GF-D8 (cell line): Measurements from ENCODE around the gene SLC24A3.

Experiments
- DNase-seq: peaks from one replicate; lab custom pipeline; 2025; lab: John Stamatoyannopoulos, UW

Gene SLC24A3

GRCh38 chr20:19457611-19458010 is 245.2 kb downstream of the SLC24A3 start:
- no peak for DNase-seq

GRCh38 chr20:19460386-19460785 is 247.9 kb downstream of the SLC24A3 start:
- no peak for DNase-seq

GRCh38 chr20:19462491-19462890 is 250.0 kb downstream of the SLC24A3 start:
- DNase-seq, result no peak

DNA sequence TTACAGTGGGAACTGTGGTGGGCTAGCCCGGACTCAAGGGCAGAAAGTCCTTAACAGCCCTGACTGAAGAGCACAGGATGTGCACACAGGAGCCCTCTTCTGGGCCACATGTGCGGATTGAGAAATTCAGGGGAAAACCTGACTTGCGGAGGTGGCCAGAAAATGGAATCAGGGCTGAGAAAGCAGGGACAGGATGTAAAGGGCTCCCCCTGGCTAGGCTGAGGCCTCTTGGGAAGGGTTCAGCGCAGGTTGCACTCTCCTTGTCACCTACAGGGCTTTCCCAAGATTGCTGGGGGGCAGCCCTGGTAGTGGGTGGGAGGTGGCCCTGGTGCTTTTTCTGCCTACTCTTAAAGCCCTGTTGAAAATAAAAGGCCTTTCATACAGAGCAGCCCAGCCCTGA is 251.2 kb downstream of the SLC24A3 start:
- no peak for DNase-seq

DNA sequence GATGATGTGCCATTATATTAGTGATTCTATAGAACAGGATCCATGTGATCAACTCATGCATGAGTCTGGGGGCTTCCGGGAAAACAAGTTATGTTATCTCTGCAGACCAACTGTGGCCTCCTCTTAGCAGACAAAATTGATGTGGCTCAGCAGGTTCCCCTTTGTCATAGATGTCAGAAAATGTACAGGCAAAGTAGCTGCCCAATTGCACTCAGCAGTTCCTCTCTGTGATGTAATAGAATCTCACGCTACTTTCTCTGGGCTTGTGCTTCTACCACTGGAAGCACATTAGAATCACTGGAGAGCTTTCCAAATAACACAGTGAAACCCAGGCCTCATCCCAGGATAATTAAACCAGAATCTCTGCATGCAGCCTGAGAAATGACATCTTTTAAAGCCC is 253.1 kb downstream of the SLC24A3 start:
- DNase-seq, result no peak

GRCh38 chr20:19466206-19466928 is 253.9 kb downstream of the SLC24A3 start:
- no peak for DNase-seq

DNA sequence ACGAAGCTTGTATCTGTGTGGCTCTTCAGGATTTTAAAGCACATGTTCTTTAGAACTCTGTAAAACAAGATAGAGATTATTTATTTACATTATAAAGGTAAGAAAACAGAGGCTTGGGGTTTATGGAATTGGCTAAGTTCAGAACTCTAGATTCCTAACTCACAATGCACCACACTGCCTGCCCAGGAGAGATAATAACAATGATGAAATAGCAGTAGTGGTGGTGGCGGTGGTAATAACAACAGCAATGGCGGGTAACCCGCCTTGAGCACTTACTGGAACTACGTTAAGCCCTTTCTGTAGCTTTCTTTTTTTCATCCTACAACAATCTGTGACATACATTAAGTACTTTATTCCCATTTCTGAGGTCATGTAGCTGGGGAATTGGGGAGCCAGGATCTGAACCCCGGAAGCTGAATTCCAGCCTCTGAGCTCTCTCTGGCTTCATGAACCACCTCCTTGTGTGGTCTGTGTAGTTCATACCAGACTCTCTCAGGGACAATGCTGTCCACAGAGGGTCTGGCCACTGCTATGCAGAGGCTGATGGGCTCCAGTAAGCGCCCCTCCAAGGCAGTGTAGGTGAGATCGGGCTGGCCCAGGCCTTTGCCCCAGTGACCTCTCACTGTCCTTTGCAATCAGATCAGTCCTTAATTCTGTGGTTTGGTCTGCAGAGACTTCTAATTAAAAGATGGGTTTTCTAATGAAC is 260.9 kb downstream of the SLC24A3 start:
- no peak for DNase-seq

DNA sequence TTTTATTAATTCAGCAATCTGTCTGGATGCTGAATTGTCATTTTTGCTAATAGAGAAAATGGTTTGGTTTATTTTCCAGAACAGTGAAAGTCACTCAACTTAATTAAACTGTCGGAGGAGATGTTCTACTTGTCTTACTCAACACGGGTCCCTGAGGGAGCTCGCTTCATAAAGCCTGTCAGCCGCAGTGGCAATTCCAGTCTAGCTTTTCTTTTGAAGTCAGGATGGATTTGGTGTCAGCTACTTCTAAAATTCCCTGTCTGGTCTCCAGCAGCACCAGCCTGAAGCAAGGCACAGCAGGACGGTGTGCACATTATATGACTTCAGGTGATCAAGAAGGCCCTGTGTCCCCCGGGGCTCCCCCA is 261.5 kb downstream of the SLC24A3 start:
- DNase-seq, result no peak

DNA sequence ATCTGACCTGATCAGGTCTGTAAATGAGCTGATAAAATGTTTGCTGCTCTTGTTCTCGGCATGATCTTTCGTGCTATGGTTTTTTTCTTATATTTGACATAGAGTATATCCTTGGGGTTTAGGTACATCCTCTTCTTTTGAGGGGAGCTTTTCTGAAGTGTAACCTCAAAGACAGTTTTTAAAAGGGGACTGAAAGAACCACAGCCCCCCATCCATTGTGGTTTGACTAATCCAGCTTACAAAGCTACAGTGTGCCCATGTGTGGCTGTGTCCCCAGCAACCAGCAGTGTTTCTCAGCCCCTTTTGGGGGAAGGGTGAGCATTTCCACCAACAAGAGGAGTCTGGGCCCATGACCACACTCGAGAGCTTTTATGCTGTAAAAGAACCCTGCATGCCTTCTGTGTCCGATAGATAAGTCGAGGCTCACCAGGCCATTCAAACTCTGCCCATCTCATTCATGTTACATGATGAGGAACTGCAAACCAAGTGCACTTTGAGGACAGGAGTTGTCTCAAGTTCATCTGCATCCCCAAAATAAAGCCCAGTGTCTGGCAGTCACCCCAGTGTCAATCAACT is 266.0 kb downstream of the SLC24A3 start:
- no peak for DNase-seq

- DNase-seq, result no peak
Observed at GRCh38 chr20:19482726-19483125, 270.3 kb downstream of the SLC24A3 start.

DNA sequence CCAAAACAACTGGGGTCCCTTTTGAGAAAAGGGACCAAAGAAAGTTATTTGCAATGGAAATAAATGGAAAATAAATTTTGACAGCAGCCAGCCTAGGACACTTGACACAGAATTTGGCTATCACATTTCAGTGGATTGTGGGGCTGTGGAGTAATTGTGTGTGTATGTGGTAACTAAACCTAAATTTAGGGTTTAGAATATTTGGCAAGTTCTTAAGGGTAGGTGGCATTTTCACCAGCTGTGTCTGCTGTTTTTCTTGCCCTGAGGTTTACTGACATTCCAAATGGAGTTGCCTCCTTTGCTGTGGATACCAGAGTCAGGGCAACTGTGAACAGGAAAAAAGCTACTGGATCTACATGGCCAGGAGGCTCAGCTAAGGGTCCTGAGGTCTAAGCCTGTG is 270.9 kb downstream of the SLC24A3 start:
- DNase-seq, result no peak

DNA sequence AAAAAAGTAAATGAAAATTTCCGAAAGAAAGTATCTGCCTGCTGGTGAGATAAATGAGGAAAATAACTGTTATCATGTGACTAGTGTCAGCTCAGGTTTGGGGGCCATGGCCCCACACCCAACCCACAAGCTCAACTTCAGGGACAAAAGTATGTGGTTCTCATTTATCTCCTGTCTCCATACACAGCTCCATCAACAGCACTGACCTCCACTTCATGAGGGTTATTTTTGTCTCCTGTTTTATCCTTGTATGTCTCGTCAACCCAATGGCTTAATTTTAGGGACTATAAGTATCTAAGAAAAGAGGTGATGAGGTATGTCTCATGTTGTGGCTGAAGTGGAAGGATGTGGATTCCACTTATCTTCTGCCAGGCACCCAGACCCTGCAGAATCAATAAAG is 274.0 kb downstream of the SLC24A3 start:
- no peak for DNase-seq

DNA sequence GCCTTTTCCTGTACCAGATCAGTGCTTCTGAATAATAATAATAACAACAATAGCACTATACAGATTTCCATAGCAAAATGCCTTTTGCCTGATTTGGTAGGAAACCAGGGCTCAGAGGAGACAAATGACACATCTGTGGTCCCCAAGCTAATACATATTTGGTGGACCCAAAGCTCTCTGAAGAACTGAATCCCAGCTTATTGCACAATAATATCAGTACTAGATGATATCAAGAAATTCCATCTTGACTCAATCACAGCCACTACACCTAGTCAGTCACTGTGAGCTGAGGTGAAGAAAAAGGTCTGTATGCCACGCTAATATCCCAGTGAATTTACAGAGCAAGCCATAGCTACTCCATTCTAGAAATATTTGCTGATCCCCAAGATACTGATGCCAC is 275.0 kb downstream of the SLC24A3 start:
- DNase-seq, result no peak

GRCh38 chr20:19491241-19491640 is 278.8 kb downstream of the SLC24A3 start:
- DNase-seq, result no peak

- DNase-seq, result no peak
Observed at GRCh38 chr20:19492116-19492515, 279.7 kb downstream of the SLC24A3 start.

- DNase-seq, result no peak
Observed at GRCh38 chr20:19492687-19493336, 280.4 kb downstream of the SLC24A3 start.

DNA sequence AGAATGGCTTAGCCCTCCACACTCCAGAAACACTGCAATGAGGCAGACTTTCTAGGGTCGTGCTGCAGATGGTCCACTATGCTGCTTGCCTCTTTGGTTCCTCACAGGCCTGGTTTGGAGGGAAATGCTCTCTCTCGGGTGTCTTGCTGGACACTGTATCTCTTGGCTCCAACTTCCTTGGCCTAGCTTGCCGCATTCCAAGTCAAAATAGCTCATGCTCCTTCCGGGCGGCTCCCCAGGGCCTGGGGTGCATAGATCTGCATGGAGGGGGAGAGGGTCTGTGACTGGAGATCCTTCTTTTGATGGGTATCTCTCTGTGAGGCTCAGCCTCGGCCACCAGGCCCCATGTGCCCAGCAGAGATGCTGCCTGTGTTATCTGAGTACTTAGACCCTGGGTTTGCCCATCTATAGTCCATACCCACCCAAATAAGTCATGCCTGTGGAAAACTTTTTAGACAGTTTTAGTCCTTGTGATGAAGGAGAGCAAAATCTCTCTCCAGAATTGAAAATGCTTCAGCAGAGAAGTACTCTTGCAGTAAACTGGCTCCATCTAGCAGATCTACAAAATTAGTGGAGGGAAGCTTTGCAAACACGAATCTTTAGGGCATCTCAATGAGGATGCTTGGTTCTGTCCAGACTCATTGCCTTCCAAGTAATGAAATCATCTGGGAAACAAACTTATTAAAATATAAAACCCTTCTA is 281.5 kb downstream of the SLC24A3 start:
- no peak for DNase-seq

GRCh38 chr20:19495905-19496703 is 283.7 kb downstream of the SLC24A3 start:
- DNase-seq, result no peak

DNA sequence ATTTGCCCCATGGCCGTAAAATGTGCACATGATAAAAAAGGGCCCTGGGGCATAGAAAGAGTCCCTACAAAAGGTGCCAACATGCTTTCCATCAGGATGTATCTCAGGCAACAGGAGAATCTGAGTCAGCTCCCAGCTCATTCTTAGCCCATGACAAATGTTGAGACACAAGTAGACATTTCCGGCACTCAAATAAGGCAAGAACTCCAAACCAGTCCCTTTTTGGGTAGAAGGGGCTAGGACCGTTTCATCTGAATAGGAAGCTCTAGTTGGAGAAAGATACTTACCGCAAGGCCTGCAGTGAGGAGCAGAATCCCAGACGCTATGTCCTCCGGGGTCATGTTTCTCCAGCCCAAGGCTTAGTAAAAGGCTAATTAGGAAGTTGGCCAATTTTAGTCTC is 284.6 kb downstream of the SLC24A3 start:
- no peak for DNase-seq

GRCh38 chr20:19498756-19499155 is 286.3 kb downstream of the SLC24A3 start:
- peak; percentile 61 for DNase-seq

- DNase-seq, result no peak
Observed at GRCh38 chr20:19501476-19502115, 289.2 kb downstream of the SLC24A3 start.
